ENCODE data around the gene MAMLD1. TPM values are rescaled to one million over a fixed set of nuclear protein-coding genes. Genes with fewer than 3 reads are reported as not detected.

Gene MAMLD1
- polyA plus RNA-seq, 1 donor (not counting 4 experiments of a cell fraction or from before 2014, with no cell fraction given), result 0.98 TPM

DNA sequence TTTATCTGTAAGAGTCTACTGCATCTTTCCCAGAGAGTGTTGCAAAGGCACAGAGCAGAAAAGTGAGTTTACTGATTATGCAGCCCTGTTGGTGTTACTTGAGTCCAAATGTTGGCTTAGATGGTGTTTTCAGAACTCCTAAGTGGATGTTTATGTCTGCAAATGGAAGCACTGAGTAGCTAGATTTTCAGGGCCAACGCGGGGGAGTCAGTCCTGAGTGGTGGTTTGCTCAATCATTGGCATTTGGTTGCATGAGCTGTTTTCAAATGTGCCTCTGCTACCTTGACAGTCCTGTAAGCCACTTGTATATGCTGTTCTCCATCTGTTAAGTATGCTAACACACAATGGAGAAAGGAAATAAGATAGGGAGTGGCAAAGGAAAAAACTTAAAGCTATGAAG is 45.4 kb downstream of the MAMLD1 start:
- H3K36me3 ChIP-seq (ENCODE audit: control insufficient read depth in 2 of 2, extremely low read depth in 1 of 2, insufficient read depth in 2 of 2, low read length in 2 of 2), result no peaks in the 10 kb centered on the region
- H3K9ac ChIP-seq (ENCODE audit: control insufficient read depth, extremely low read depth, insufficient read depth, low read length), result no peak overlapping the region
- no peak overlapping the region for H3K27ac ChIP-seq (ENCODE audit: control insufficient read depth, insufficient read depth, low read length)
- H3K4me3 ChIP-seq (ENCODE audit: control insufficient read depth in 2 of 3, extremely low read depth in 1 of 3, insufficient read depth in 2 of 3, low read depth in 1 of 3, low read length in 3 of 3), result no peak overlapping the region
- no peaks in the 10 kb centered on the region for H3K9me3 ChIP-seq (ENCODE audit: control insufficient read depth, low read depth, low read length)
- H2AFZ ChIP-seq (ENCODE audit: control insufficient read depth, low read length), result no peak overlapping the region
- H3K9me1 ChIP-seq (ENCODE audit: control insufficient read depth, extremely low read depth, insufficient read depth, low read length), result no peaks in the 10 kb centered on the region
- no peak overlapping the region for H3K4me2 ChIP-seq (ENCODE audit: control insufficient read depth, extremely low read depth, insufficient read depth, low read depth, low read length)
- no peaks in the 10 kb centered on the region for H3K4me1 ChIP-seq (ENCODE audit: control insufficient read depth, extremely low read depth, insufficient read depth, low read length)
- no peaks in the 10 kb centered on the region for H3K27me3 ChIP-seq (ENCODE audit: control insufficient read depth, extremely low read depth, insufficient read depth, low read length)
- no peaks in the 10 kb centered on the region for H3K79me2 ChIP-seq (ENCODE audit: control insufficient read depth, insufficient read depth, low read length)
- TF ChIP-seq EZH2 (IDR thresholded peaks at IDR 0.05; ENCODE audit: low read length), result no peak
- TF ChIP-seq, protein P1, sequence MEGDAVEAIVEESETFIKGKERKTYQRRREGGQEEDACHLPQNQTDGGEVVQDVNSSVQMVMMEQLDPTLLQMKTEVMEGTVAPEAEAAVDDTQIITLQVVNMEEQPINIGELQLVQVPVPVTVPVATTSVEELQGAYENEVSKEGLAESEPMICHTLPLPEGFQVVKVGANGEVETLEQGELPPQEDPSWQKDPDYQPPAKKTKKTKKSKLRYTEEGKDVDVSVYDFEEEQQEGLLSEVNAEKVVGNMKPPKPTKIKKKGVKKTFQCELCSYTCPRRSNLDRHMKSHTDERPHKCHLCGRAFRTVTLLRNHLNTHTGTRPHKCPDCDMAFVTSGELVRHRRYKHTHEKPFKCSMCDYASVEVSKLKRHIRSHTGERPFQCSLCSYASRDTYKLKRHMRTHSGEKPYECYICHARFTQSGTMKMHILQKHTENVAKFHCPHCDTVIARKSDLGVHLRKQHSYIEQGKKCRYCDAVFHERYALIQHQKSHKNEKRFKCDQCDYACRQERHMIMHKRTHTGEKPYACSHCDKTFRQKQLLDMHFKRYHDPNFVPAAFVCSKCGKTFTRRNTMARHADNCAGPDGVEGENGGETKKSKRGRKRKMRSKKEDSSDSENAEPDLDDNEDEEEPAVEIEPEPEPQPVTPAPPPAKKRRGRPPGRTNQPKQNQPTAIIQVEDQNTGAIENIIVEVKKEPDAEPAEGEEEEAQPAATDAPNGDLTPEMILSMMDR (optimal IDR thresholded peaks at IDR 0.05 in 1 of 3, IDR thresholded peaks at IDR 0.05 in 1 of 3, conservative IDR thresholded peaks at IDR 0.05 in 1 of 3; ENCODE audit: extremely low read depth in 1 of 3, insufficient read depth in 2 of 3, low read length in 3 of 3), result no peak
- dilution Hi-C loops (cut with MboI; ENCODE audit: extremely low pct_ligation_motif_present, low sequenced_read_pairs), result no loop called here
- H4K20me1 ChIP-seq (ENCODE audit: control insufficient read depth, extremely low read depth, insufficient read depth, low read length), result no peaks in the 10 kb centered on the region
- DNase-seq (ENCODE audit: low read depth, low spot score) (no peak), FAIRE-seq (no peak)

GRCh38 chrX:150409486-150409885 is 46.4 kb downstream of the MAMLD1 start:
- DNase-seq (ENCODE audit: low read depth, low spot score) (no peak), FAIRE-seq (no peak)
- Histone ChIP-seq H3K36me3 (ENCODE audit: control insufficient read depth in 2 of 2, extremely low read depth in 1 of 2, insufficient read depth in 2 of 2, low read length in 2 of 2) (no peaks in the 10 kb centered on the region), H3K79me2 (ENCODE audit: control insufficient read depth, insufficient read depth, low read length) (no peaks in the 10 kb centered on the region), H3K9me3 (ENCODE audit: control insufficient read depth, low read depth, low read length) (no peaks in the 10 kb centered on the region), H2AFZ (ENCODE audit: control insufficient read depth, low read length) (no peak overlapping the region), H3K4me1 (ENCODE audit: control insufficient read depth, extremely low read depth, insufficient read depth, low read length) (no peaks in the 10 kb centered on the region), H3K4me3 (ENCODE audit: control insufficient read depth in 2 of 3, extremely low read depth in 1 of 3, insufficient read depth in 2 of 3, low read depth in 1 of 3, low read length in 3 of 3) (no peak overlapping the region), H3K9ac (ENCODE audit: control insufficient read depth, extremely low read depth, insufficient read depth, low read length) (no peak overlapping the region), H3K27ac (ENCODE audit: control insufficient read depth, insufficient read depth, low read length) (no peak overlapping the region), H3K9me1 (ENCODE audit: control insufficient read depth, extremely low read depth, insufficient read depth, low read length) (no peaks in the 10 kb centered on the region), H3K4me2 (ENCODE audit: control insufficient read depth, extremely low read depth, insufficient read depth, low read depth, low read length) (no peak overlapping the region), H3K27me3 (ENCODE audit: control insufficient read depth, extremely low read depth, insufficient read depth, low read length) (no peaks in the 10 kb centered on the region), H4K20me1 (ENCODE audit: control insufficient read depth, extremely low read depth, insufficient read depth, low read length) (no peaks in the 10 kb centered on the region)
- TF ChIP-seq, protein P1 (optimal IDR thresholded peaks at IDR 0.05 in 1 of 3, IDR thresholded peaks at IDR 0.05 in 1 of 3, conservative IDR thresholded peaks at IDR 0.05 in 1 of 3; ENCODE audit: extremely low read depth in 1 of 3, insufficient read depth in 2 of 3, low read length in 3 of 3), result no peak
- no peak for TF ChIP-seq EZH2 (IDR thresholded peaks at IDR 0.05; ENCODE audit: low read length)
- dilution Hi-C loops (cut with MboI; ENCODE audit: extremely low pct_ligation_motif_present, low sequenced_read_pairs), result no loop called here

All from keratinocyte (primary cell).